GM18907 (cell line): ENCODE measurements around the gene DNM3.

Source experiments
- ATAC-seq: cut with Tn5 transposase; IDR thresholded peaks from one replicate; pipeline ENCODE4 v1.9.1; 2021; ENCODE audit warnings: mild to moderate bottlenecking, moderate library complexity; ENCODE audit not compliant: unreplicated experiment

Gene DNM3

GRCh38 chr1:172211221-172211620 lies 369.9 kb downstream of the DNM3 start:
- no peak for ATAC-seq

GRCh38 chr1:172212124-172212523 lies 370.8 kb downstream of the DNM3 start:
- no peak for ATAC-seq

- ATAC-seq = no peak
These were observed 373.7 kb downstream of the DNM3 start for GRCh38 chr1:172215006-172215405.

- no peak for ATAC-seq
These were observed 378.7 kb downstream of the DNM3 start for GRCh38 chr1:172219966-172220365.

- ATAC-seq = no peak
These were observed 379.1 kb downstream of the DNM3 start for GRCh38 chr1:172220376-172220775.

- ATAC-seq = no peak
These were observed 380.1 kb downstream of the DNM3 start for GRCh38 chr1:172221436-172221835.

- ATAC-seq = no peak
These were observed 383.6 kb downstream of the DNM3 start for GRCh38 chr1:172224871-172225270.

GRCh38 chr1:172229942-172230341 lies 388.6 kb downstream of the DNM3 start:
- no peak for ATAC-seq

GRCh38 chr1:172230526-172230925 lies 389.2 kb downstream of the DNM3 start:
- ATAC-seq = no peak

GRCh38 chr1:172236958-172237357 lies 395.7 kb downstream of the DNM3 start:
- ATAC-seq = no peak

GRCh38 chr1:172238158-172238557 lies 396.9 kb downstream of the DNM3 start:
- ATAC-seq = no peak

GRCh38 chr1:172238965-172239364 lies 397.7 kb downstream of the DNM3 start:
- ATAC-seq = no peak

- ATAC-seq = no peak
These were observed 398.6 kb downstream of the DNM3 start for GRCh38 chr1:172239901-172240300.

GRCh38 chr1:172241540-172241939 lies 400.2 kb downstream of the DNM3 start:
- ATAC-seq = no peak

- no peak for ATAC-seq
These were observed 403.6 kb downstream of the DNM3 start for GRCh38 chr1:172244865-172245264.

GRCh38 chr1:172245788-172246187 lies 404.5 kb downstream of the DNM3 start:
- no peak for ATAC-seq

GRCh38 chr1:172246521-172247390 lies 405.5 kb downstream of the DNM3 start:
- no peak for ATAC-seq

- no peak for ATAC-seq
These were observed 410.2 kb downstream of the DNM3 start for GRCh38 chr1:172251486-172251885.

- no peak for ATAC-seq
These were observed 411.0 kb downstream of the DNM3 start for GRCh38 chr1:172252321-172252720.

GRCh38 chr1:172252958-172253357 lies 411.7 kb downstream of the DNM3 start:
- ATAC-seq = no peak

GRCh38 chr1:172254521-172255222 lies 413.4 kb downstream of the DNM3 start:
- ATAC-seq = no peak

GRCh38 chr1:172255223-172255560 lies 413.9 kb downstream of the DNM3 start:
- ATAC-seq = no peak
